K562 (cell line): ENCODE measurements around the gene SLC5A2. TPM values are rescaled to one million over a fixed set of nuclear protein-coding genes. Genes with fewer than 3 reads are reported as not detected.

Experiments used
- ARID2 ChIP-seq: fragments of 450-650 bp; IDR thresholded peaks from 2 replicates; pipeline ENCODE4 v1.6.1; 2017; ENCODE audit warnings: antibody characterized with exemption, mild to moderate bottlenecking
- DEAF1 ChIP-seq: fragments of 450-650 bp; formaldehyde crosslinking; IDR thresholded peaks from 2 replicates; pipeline ENCODE4 v1.4.0; 2020; ENCODE audit warnings: mild to moderate bottlenecking, moderate library complexity
- ELF4 ChIP-seq: fragments of 450-650 bp; formaldehyde crosslinking; IDR thresholded peaks from 2 replicates; pipeline ENCODE4 v1.4.0; 2022; ENCODE audit warnings: missing genetic modification characterization
- HMG20A ChIP-seq: fragments of 450-650 bp; formaldehyde crosslinking; conservative IDR thresholded peaks from 2 replicates; pipeline ENCODE4 v1.4.0; 2020; ENCODE audit warnings: mild to moderate bottlenecking, mixed read lengths
- HMGN3 ChIP-seq: IDR thresholded peaks from 2 replicates; pipeline ENCODE4 v1.6.1; 2011; ENCODE audit warnings: borderline replicate concordance, low read depth, mild to moderate bottlenecking, mixed read lengths, low read length; ENCODE audit not compliant: insufficient read length; ENCODE audit errors: extremely low read depth
- MTA3 ChIP-seq: fragments of 450-650 bp; formaldehyde crosslinking; IDR thresholded peaks from 2 replicates; pipeline ENCODE4 v1.6.1; 2017; ENCODE audit warnings: mild to moderate bottlenecking, borderline replicate concordance
- RAD21 ChIP-seq, 2 experiments: fragments of 250-450 bp in 1 of 2; fragments of 450-650 bp in 1 of 2; sonication (Bioruptor Pico) in 1 of 2; formaldehyde crosslinking in 1 of 2; IDR thresholded peaks in 1 of 2; conservative IDR thresholded peaks in 1 of 2; 2 replicates each; pipeline versions ENCODE4 v1.4.0 to v1.8.0; 2020 to 2022; ENCODE audit warnings: mild to moderate bottlenecking in 2 of 2, moderate library complexity in 1 of 2
- SAP30 ChIP-seq: fragments of 200-600 bp; sonication (generic); IDR thresholded peaks from 2 replicates; pipeline ENCODE4 v1.6.1; 2012; ENCODE audit warnings: borderline replicate concordance, low read depth, mild to moderate bottlenecking, moderate library complexity, low read length, control low read depth, inconsistent platforms; ENCODE audit not compliant: insufficient read depth, poor library complexity, severe bottlenecking
- SMARCA4 ChIP-seq: fragments of 450-650 bp; IDR thresholded peaks from 2 replicates; pipeline ENCODE4 v1.6.1; 2016
- SMARCA5 ChIP-seq: fragments of 450-650 bp; IDR thresholded peaks from 2 replicates; pipeline ENCODE4 v1.6.1; 2016
- SRSF1 ChIP-seq: fragments of 200-400 bp; formaldehyde crosslinking; IDR thresholded peaks from 2 replicates; pipeline ENCODE4 v1.6.1; 2017; ENCODE audit warnings: mild to moderate bottlenecking, low read depth, low read length, moderate library complexity
- YBX1 ChIP-seq: fragments of 450-650 bp; IDR thresholded peaks from 2 replicates; pipeline ENCODE4 v1.7.1; 2016; ENCODE audit warnings: mild to moderate bottlenecking
- ZBTB11 ChIP-seq, 3 experiments: fragments of 200-800 bp in 1 of 3; fragments of 250-450 bp in 1 of 3; fragments of 450-650 bp in 1 of 3; sonication (Bioruptor Pico) in 1 of 3; sonication (Bioruptor generic) in 1 of 3; formaldehyde crosslinking in 1 of 3; IDR thresholded peaks; 2 replicates each; pipeline versions ENCODE4 v1.6.1 to v1.8.0; 2016 to 2022; ENCODE audit warnings: mild to moderate bottlenecking in 2 of 3, missing genetic modification characterization in 2 of 3, missing compliant biosample characterization in 1 of 3, moderate library complexity in 1 of 3
- polyA plus RNA-seq, 8 experiments: library from polyadenylated mRNA; depleted of rRNA in 4 of 8; stranded (reverse) in 5 of 8; unstranded in 3 of 8; fragments of >200 nt; fragmentation: Nextera tagmentation in 2 of 8; fragmentation: Illumina TruSeq in 1 of 8; extraction: Ambion mirVana in 2 of 8; extraction: Trizol in 1 of 8; gene quantifications; 2 replicates each; pipeline versions ENCODE4 v1.2.1 to v1.2.3, GENCODE V29; 2011 to 2014; ENCODE audit warnings: inconsistent platforms in 1 of 8, missing spikeins in 1 of 8
- total RNA-seq, 7 experiments: library from RNA; depleted of rRNA in 6 of 7; stranded (reverse); fragments of >200 nt in 6 of 7; fragmentation: Illumina TruSeq in 2 of 7; extraction: Trizol in 2 of 7; gene quantifications; 2 replicates each; pipeline versions ENCODE4 v1.2.1 to v1.2.3, GENCODE V29; 2011 to 2021; ENCODE audit warnings: low replicate concordance in 1 of 7
- TF ChIP-seq, protein P1 (sequence below), 2 experiments: fragments of 450-650 bp; formaldehyde crosslinking in 1 of 2; IDR thresholded peaks; 2 replicates each; pipeline versions ENCODE4 v1.4.0 to v1.6.1; 2014 to 2020; ENCODE audit warnings: mild to moderate bottlenecking in 2 of 2, borderline replicate concordance in 1 of 2, low read depth in 1 of 2

Gene SLC5A2
- total and polyA plus RNA-seq, 9 of the 15 experiments (the other 6 are each of a cell fraction or from before 2014, with no cell fraction given), result 0.07 to 2.7 (median 2.2) TPM; not detected in 6

DNA sequence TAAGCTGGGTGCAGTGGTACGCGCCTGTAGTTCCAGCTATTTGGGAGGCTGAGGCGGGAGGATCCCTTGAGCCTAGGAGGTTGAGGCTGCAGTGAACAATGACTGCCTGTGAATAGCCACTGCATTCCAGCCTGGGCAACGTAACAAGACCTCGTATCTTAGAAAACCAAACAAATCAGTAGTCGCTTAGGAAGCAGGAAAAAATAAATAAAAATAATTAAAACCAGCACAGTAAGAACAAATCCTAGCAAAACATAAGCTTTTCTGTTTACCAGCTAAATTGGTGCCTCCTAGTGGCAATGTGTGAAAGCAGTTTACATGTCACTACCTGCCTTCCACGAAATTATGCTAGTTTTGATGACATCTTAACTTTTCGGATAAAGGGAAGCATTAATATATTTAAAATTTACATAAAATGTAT lies 22.3 kb upstream of the SLC5A2 start (continued):
- TF ChIP-seq ZBTB11 (CRISPR knock-in tag; IDR thresholded peaks at IDR 0.05) (no peak), SAP30 (no peak), SMARCA5 (0 out of 2 replicates have a peak, but pooled peaks have one; percentile 65), HMG20A (CRISPR knock-in tag) (no peak), HMGN3 (no peak), DEAF1 (CRISPR knock-in tag) (0 out of 2 replicates have a peak, but pooled peaks have one; percentile 18), SRSF1 (no peak), SMARCA4 (peak; percentile 18; the same call in 1 of the 2 replicates), ARID2 (no peak), YBX1 (no peak), ELF4 (0 out of 2 replicates have a peak, but pooled peaks have one; percentile 10), MTA3 (no peak), RAD21 (CRISPR knock-in tag; conservative IDR thresholded peaks at IDR 0.05 in 1 of 2, IDR thresholded peaks at IDR 0.05 in 1 of 2) (peak; percentile 50 to 56)
- TF ChIP-seq, protein P1, sequence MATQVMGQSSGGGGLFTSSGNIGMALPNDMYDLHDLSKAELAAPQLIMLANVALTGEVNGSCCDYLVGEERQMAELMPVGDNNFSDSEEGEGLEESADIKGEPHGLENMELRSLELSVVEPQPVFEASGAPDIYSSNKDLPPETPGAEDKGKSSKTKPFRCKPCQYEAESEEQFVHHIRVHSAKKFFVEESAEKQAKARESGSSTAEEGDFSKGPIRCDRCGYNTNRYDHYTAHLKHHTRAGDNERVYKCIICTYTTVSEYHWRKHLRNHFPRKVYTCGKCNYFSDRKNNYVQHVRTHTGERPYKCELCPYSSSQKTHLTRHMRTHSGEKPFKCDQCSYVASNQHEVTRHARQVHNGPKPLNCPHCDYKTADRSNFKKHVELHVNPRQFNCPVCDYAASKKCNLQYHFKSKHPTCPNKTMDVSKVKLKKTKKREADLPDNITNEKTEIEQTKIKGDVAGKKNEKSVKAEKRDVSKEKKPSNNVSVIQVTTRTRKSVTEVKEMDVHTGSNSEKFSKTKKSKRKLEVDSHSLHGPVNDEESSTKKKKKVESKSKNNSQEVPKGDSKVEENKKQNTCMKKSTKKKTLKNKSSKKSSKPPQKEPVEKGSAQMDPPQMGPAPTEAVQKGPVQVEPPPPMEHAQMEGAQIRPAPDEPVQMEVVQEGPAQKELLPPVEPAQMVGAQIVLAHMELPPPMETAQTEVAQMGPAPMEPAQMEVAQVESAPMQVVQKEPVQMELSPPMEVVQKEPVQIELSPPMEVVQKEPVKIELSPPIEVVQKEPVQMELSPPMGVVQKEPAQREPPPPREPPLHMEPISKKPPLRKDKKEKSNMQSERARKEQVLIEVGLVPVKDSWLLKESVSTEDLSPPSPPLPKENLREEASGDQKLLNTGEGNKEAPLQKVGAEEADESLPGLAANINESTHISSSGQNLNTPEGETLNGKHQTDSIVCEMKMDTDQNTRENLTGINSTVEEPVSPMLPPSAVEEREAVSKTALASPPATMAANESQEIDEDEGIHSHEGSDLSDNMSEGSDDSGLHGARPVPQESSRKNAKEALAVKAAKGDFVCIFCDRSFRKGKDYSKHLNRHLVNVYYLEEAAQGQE (IDR thresholded peaks at IDR 0.05; ENCODE audit: borderline replicate concordance), result peak; percentile 28; the same call in 1 of the 2 replicates
- TF ChIP-seq, protein P1 (CRISPR knock-in tag; IDR thresholded peaks at IDR 0.05; ENCODE audit: low read depth), result no peak
